ENCODE data around the gene CHRM1.

Gene CHRM1

DNA sequence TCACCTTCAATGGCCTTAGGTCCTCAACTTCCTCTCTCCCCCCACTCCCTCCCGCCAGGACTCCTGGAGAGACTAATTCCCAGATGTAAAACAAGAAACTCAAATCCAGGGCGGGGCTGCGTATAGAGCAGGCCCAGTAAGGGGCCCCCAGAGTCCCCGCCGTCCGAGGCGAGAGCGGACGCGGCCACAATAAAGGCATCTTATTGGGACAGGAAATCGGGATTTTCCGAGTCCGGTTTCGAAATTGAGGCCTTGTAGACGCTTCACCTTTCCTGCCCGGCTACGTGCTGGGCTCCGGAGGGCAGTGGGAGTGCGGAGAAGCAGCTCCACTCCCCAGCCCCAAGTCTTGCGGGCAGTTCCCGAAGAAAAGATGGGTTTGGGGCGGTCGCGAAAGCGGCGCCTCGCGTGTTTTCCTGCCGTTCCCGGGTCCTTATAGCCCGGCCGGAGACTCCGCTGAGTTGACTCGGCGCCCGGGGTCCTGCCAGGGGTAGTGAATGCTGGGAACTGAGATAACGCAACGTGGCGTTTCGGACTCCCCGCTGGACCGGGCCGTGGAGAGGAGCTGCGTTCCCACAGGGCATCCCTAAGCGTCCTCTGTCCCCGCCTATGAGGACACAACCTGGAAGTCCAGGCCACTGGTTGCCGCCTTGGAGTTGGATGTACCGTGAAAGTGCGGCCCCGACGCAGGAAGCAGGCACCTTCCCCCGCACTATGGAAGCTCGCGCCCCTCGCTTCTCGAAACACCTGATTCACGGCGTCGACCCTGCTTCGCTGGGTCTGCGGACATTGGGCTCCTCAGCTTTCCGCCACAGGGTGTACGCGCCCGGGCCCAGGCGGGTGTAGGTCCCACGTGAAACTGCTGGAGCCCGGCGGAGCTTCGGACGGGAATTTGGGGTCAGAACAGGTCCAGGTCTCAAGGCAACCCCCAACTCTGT lies 4.8 kb upstream of the CHRM1 start:
- no peak for TF ChIP-seq MAX (IDR thresholded peaks at IDR 0.05)

DNA sequence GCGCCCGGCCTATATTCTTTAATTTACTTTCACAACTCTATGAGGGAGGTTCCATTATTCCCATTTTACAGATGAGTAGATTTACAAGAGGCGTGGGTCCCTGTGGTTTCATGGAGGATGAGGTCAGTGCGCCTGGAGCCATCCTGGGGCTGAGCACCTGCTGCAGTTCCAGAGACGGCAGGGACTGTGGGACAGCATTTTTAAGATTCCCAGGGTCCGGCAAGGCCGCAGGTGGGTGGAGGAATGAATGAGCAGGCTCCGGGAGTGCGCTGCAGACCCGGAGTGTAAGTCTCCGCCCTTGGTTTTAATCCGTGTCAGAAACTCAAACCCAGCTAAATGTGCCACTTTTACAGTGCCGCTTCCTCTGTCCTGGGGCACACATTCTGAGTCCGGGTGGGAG lies 4.1 kb upstream of the CHRM1 start:
- TF ChIP-seq TEAD4 (IDR thresholded peaks at IDR 0.05) (no peak), ZBTB7A (IDR thresholded peaks at IDR 0.05; ENCODE audit: low read depth) (no peak), RAD21 (IDR thresholded peaks at IDR 0.05; ENCODE audit: low read depth) (no peak), TAF1 (IDR thresholded peaks at IDR 0.05; ENCODE audit: low read depth) (no peak)

GRCh38 chr11:62923601-62924411 lies 2.6 kb upstream of the CHRM1 start:
- TF ChIP-seq REST (IDR thresholded peaks at IDR 0.05; ENCODE audit: low read depth) (no peak), EGR1 (IDR thresholded peaks at IDR 0.05) (peak; percentile 72), CEBPB (IDR thresholded peaks at IDR 0.05) (no peak), MAX (IDR thresholded peaks at IDR 0.05) (no peak; the same call in 1 of the 2 replicates)

DNA sequence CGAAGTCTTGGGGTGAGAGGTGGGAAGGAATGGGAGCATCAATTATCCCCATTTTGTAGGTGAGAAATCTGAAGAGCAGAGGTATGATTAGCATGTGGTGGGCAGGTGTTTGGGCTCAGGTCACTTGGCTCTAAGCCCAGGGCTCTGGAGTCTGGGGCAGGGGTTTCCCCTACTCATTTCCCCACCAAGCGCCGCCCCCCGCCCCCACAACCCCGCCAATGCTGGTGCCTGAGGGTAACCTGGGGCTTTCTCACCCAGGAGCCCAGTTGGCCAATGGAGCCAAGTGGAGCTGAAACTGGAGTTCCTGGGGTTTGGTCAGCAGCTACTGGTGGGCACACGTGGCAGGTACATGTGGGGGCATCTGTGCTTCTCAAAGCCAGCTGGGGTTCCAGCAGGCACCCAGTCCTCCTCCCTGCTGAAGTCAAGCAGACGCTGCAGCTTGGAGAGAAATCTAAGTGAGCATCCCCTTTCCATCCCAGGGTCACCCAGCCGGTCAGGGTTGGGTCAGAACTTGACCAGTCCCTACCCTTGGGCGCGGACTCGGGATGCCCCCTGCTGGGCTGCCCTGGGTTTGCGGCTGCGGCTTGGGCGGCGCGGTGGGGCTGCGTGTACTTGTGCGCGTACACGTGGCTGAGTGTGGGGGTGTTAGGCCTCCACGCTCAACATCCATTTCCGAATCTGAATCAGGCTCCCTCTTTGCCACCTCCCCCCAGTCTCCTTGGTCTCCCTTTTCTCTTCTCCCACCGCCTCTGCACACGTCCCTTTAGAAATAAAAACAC lies 1.7 kb upstream of the CHRM1 start:
- TF ChIP-seq CEBPB (IDR thresholded peaks at IDR 0.05) (no peak), RAD21 (IDR thresholded peaks at IDR 0.05; ENCODE audit: low read depth) (peak; percentile 67)

- TF ChIP-seq CEBPB (IDR thresholded peaks at IDR 0.05) (0 out of 2 replicates have a peak, but pooled peaks have one; percentile 20), TCF12 (IDR thresholded peaks at IDR 0.05; ENCODE audit: low read depth) (no peak), RAD21 (IDR thresholded peaks at IDR 0.05; ENCODE audit: low read depth) (no peak), YY1 (IDR thresholded peaks at IDR 0.05; ENCODE audit: low read depth) (no peak), NFIC (IDR thresholded peaks at IDR 0.05) (no peak), ZBTB7A (IDR thresholded peaks at IDR 0.05; ENCODE audit: low read depth) (no peak), TAF1 (IDR thresholded peaks at IDR 0.05; ENCODE audit: low read depth) (no peak), EGR1 (IDR thresholded peaks at IDR 0.05) (no peak)
These were observed 1.0 kb upstream of the CHRM1 start for GRCh38 chr11:62922189-62922589.

DNA sequence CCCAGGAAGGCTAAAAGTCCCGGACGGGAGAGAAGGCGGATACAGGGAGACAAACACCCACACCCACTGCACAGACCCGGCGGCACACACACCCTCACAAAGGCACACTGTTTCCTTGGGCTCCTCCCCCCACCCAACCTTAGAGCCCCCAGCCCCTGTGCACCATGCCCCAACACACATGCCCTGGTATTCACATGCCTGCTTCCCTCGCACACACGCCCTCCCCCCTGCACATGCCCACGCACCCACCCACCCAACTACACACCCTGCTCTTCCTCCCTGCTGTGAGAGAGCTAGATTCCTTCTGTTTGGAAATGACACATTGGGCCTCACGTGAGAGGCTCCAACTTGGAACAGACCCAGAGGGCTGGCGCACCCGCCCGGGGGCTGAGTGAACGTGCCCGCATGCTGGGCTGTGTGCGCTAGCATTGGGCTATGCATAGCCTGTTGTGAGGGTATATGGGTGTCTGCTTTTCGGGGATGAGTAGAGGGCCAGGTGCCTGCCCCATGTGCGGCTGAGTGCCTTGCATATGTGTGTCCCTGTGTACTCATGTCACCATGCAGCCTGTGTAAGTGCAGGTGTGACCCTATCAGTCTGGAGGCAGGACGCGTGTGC lies 518 bp upstream of the CHRM1 start:
- TF ChIP-seq MAX (IDR thresholded peaks at IDR 0.05), result peak; percentile 65
- TF ChIP-seq, protein P1, sequence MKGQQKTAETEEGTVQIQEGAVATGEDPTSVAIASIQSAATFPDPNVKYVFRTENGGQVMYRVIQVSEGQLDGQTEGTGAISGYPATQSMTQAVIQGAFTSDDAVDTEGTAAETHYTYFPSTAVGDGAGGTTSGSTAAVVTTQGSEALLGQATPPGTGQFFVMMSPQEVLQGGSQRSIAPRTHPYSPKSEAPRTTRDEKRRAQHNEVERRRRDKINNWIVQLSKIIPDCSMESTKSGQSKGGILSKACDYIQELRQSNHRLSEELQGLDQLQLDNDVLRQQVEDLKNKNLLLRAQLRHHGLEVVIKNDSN (IDR thresholded peaks at IDR 0.05), result peak; percentile 82
- peak; percentile 84 for TF ChIP-seq EGR1 (IDR thresholded peaks at IDR 0.05)
- TF ChIP-seq TAF1 (IDR thresholded peaks at IDR 0.05; ENCODE audit: low read depth), result no peak
- no peak; the same call in 1 of the 2 replicates for TF ChIP-seq TCF12 (IDR thresholded peaks at IDR 0.05; ENCODE audit: low read depth)
- TF ChIP-seq NFIC (IDR thresholded peaks at IDR 0.05), result peak; percentile 82
- TF ChIP-seq RAD21 (IDR thresholded peaks at IDR 0.05; ENCODE audit: low read depth), result no peak
- peak; percentile 60 for TF ChIP-seq ZBTB7A (IDR thresholded peaks at IDR 0.05; ENCODE audit: low read depth)

DNA sequence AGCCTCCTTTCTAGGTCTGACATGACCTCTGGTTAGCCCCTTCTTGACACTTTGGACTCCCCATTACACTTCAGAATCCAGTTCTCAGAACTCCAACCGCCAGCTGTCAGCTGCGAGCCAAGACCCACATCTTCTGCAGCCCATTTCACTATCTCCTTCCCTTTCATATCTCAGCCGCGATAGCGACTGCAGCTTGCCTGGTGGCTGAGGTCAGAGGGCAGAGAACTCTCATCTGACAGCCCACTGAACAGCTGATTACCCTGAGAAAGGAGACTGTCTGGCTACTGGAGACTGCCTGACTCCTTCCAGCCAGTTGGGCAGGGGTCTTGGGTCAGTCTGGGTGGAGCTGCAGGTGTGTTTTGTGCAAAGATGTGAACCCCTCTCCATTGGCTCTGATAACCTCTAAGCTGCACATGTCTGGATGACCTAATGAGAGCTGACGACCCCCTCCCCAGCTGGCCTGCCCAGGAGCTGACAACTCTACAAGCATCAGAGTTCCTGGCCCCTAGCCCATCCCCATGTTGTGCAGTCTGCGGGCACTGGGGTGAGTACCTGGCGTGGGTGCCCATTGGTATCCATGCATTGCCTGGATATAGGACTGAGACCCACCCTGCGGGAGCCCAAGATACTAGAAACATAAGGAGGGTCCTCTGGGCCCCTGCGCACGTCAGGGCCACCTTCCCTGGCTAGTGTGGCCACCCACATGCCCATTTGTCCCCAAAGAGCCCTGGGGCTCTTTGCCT lies 1.1 kb downstream of the CHRM1 start:
- TF ChIP-seq RAD21 (IDR thresholded peaks at IDR 0.05; ENCODE audit: low read depth) (no peak), CREB1 (IDR thresholded peaks at IDR 0.05; ENCODE audit: low read depth) (no peak), YY1 (IDR thresholded peaks at IDR 0.05; ENCODE audit: low read depth) (no peak), REST (IDR thresholded peaks at IDR 0.05; ENCODE audit: low read depth) (no peak), EP300 (IDR thresholded peaks at IDR 0.05; ENCODE audit: borderline replicate concordance) (no peak), NFIC (IDR thresholded peaks at IDR 0.05) (no peak), TCF12 (IDR thresholded peaks at IDR 0.05; ENCODE audit: low read depth) (no peak), TEAD4 (IDR thresholded peaks at IDR 0.05) (no peak), EGR1 (IDR thresholded peaks at IDR 0.05) (no peak), CEBPB (IDR thresholded peaks at IDR 0.05) (no peak), ZBTB7A (IDR thresholded peaks at IDR 0.05; ENCODE audit: low read depth) (no peak), FOXM1 (IDR thresholded peaks at IDR 0.05; ENCODE audit: borderline replicate concordance, low read depth) (no peak), TAF1 (IDR thresholded peaks at IDR 0.05; ENCODE audit: low read depth) (no peak), MAX (IDR thresholded peaks at IDR 0.05) (no peak)
- TF ChIP-seq, protein P1 (IDR thresholded peaks at IDR 0.05), result no peak
